Measurements from ENCODE around the gene OR8H2. TPM values are rescaled to one million over a fixed set of nuclear protein-coding genes. Genes with fewer than 3 reads are reported as not detected.
"Not testable (repeated sequence)": the region's sequence is repeated elsewhere in the genome, so short reads cannot be mapped to it uniquely, and the experiment has no call there.

OR8H2 gene
- not detected for total RNA-seq

- Histone ChIP-seq H3K4me1 (no peaks in the 10 kb centered on the region), H3K4me3 (replicated peaks in 1 of 3) (no peak within 1 kb of the TSS), H3K27ac (no peak within 1 kb of the TSS), H3K27me3 (no peaks in the 10 kb centered on the region), H3K36me3 (no peaks in the 10 kb centered on the region), H3K9me3 (no peaks in the 10 kb centered on the region)
- intact Hi-C loops (cut with DNase I): no loop called here
- DNase-seq: no peak
- no peak for TF ChIP-seq POLR2A (IDR thresholded peaks at IDR 0.05)
- TF ChIP-seq CTCF (IDR thresholded peaks at IDR 0.05): no peak
These were observed at the start of gene OR8H2 for GRCh38 chr11:56103210-56103737. TSS of gene OR8H2 (plus strand) at chr11:56103687. CDS start at chr11:56105043, 1,356 bp downstream.

- intact Hi-C loops (cut with DNase I); H3K27me3 ChIP-seq; H3K4me1 ChIP-seq; DNase-seq; H3K27ac ChIP-seq; H3K4me3 ChIP-seq (replicated peaks in 1 of 3); H3K9me3 ChIP-seq; H3K36me3 ChIP-seq: not testable (repeated sequence)
- WGBS, 2 donors: 32 to 37% methylated on average over 4 of the region's 4 CpGs
These were observed 47.1 kb upstream of the OR8H2 start for GRCh38 chr11:56056366-56056765.

- DNase-seq; H3K4me1 ChIP-seq; H3K9me3 ChIP-seq; intact Hi-C loops (cut with DNase I); H3K27ac ChIP-seq; H3K36me3 ChIP-seq; H3K4me3 ChIP-seq (replicated peaks in 1 of 3); H3K27me3 ChIP-seq: not testable (repeated sequence)
- WGBS, 2 donors: 14 to 29% methylated on average over 7 of the region's 7 CpGs
These were observed 45.7 kb upstream of the OR8H2 start for GRCh38 chr11:56057661-56058237.

- DNase-seq; H3K4me3 ChIP-seq (replicated peaks in 1 of 3); H3K4me1 ChIP-seq; H3K27ac ChIP-seq; H3K27me3 ChIP-seq; H3K36me3 ChIP-seq; H3K9me3 ChIP-seq; intact Hi-C loops (cut with DNase I): not testable (repeated sequence)
- WGBS, 2 donors: 79 to 83% methylated on average over 7 of the region's 7 CpGs
These were observed 45.2 kb upstream of the OR8H2 start for GRCh38 chr11:56058260-56058780.

GRCh38 chr11:56066980-56067379 lies 36.5 kb upstream of the OR8H2 start:
- H3K27me3 ChIP-seq: no peaks in the 10 kb centered on the region

GRCh38 chr11:56089697-56090096 lies 13.8 kb upstream of the OR8H2 start:
- no peak for TF ChIP-seq CTCF (IDR thresholded peaks at IDR 0.05)
- TF ChIP-seq POLR2A (IDR thresholded peaks at IDR 0.05): no peak

More at GRCh38 chr11:56066980-56067379, 36.5 kb upstream of the OR8H2 start:
- Histone ChIP-seq H3K27ac (no peak overlapping the region), H3K9me3 (no peaks in the 10 kb centered on the region), H3K4me1 (no peaks in the 10 kb centered on the region), H3K36me3 (no peaks in the 10 kb centered on the region), H3K4me3 (replicated peaks in 1 of 3) (no peak overlapping the region)
- no peak for DNase-seq
- intact Hi-C loops (cut with DNase I): no loop called here
- WGBS, 2 donors: 64 to 66% methylated on average over 2 of the region's 2 CpGs
- TF ChIP-seq POLR2A (IDR thresholded peaks at IDR 0.05): no peak

GRCh38 chr11:56093008-56093407 lies 10.5 kb upstream of the OR8H2 start, which contains the start of gene OR8I2:
TSS of gene OR8I2 (plus strand) at chr11:56093308. CDS start at chr11:56093308, 0 bp downstream.
- no peak for DNase-seq
- no peaks in the 10 kb centered on the region for H3K4me1 ChIP-seq
- H3K27me3 ChIP-seq: no peaks in the 10 kb centered on the region
- H3K36me3 ChIP-seq: no peaks in the 10 kb centered on the region
- TF ChIP-seq POLR2A (IDR thresholded peaks at IDR 0.05): no peak
- TF ChIP-seq CTCF (IDR thresholded peaks at IDR 0.05): no peak
- no peaks in the 10 kb centered on the region for H3K9me3 ChIP-seq
- no peak within 1 kb of the TSS for H3K27ac ChIP-seq
- 64% methylated on average over 3 of the region's 3 CpGs for WGBS, 2 donors
- intact Hi-C loops (cut with DNase I): no loop called here
- H3K4me3 ChIP-seq (replicated peaks in 1 of 3): no peak within 1 kb of the TSS

More at GRCh38 chr11:56089697-56090096, 13.8 kb upstream of the OR8H2 start:
- no peak overlapping the region for H3K27ac ChIP-seq
- H3K4me1 ChIP-seq: no peaks in the 10 kb centered on the region
- H3K27me3 ChIP-seq: no peaks in the 10 kb centered on the region
- no peak overlapping the region for H3K4me3 ChIP-seq (replicated peaks in 1 of 3)
- H3K9me3 ChIP-seq: no peaks in the 10 kb centered on the region
- intact Hi-C loops (cut with DNase I): no loop called here
- WGBS, 2 donors: 53 to 68% methylated on average over 3 of the region's 3 CpGs
- H3K36me3 ChIP-seq: no peaks in the 10 kb centered on the region
- DNase-seq: no peak
